Aorta (tissue), 5 donors: ENCODE measurements around the gene IFITM5. TPM values are rescaled to one million over a fixed set of nuclear protein-coding genes. Genes with fewer than 3 reads are reported as not detected.

Experiments
- ATAC-seq: fragments of 200-7000 bp; cut with Tn5 transposase; one replicate; pipeline ENCODE4 v1.9.1; 2022; ENCODE audit warnings: moderate library complexity; ENCODE audit not compliant: low FRiP score
- DNase-seq, 2 donors: peaks; one replicate each; pipeline ENCODE4 v3.0.0-alpha.2; 2020
- H3K27ac ChIP-seq, 2 donors: one replicate each; pipeline ENCODE4 v1.5.1; 2013; ENCODE audit warnings: low read length in 2 of 2, mild to moderate bottlenecking in 2 of 2, moderate library complexity in 2 of 2, control low read depth in 1 of 2, inconsistent platforms in 1 of 2, low read depth in 1 of 2
- H3K27me3 ChIP-seq, 2 donors: one replicate each; pipeline ENCODE4 v1.6.1; 2013; ENCODE audit warnings: control low read depth in 1 of 2, low read length in 1 of 2, mild to moderate bottlenecking in 1 of 2, moderate library complexity in 1 of 2; ENCODE audit not compliant: insufficient read depth in 2 of 2, control insufficient read depth in 1 of 2
- H3K36me3 ChIP-seq, 2 donors: one replicate each; pipeline ENCODE4 v1.6.1; 2013; ENCODE audit warnings: control low read depth in 1 of 2, low read length in 1 of 2, mild to moderate bottlenecking in 1 of 2; ENCODE audit not compliant: insufficient read depth in 2 of 2, control insufficient read depth in 1 of 2
- H3K4me1 ChIP-seq, 2 donors: one replicate each; pipeline ENCODE4 v1.6.1; 2013; ENCODE audit warnings: low read length in 2 of 2, control low read depth in 1 of 2, mild to moderate bottlenecking in 1 of 2, moderate library complexity in 1 of 2; ENCODE audit not compliant: insufficient read depth in 2 of 2, control insufficient read depth in 1 of 2
- H3K4me3 ChIP-seq, 2 donors: one replicate each; pipeline ENCODE4 v1.5.1; 2013; ENCODE audit warnings: low read length in 2 of 2, control low read depth in 1 of 2, mild to moderate bottlenecking in 1 of 2
- H3K9me3 ChIP-seq: one replicate; pipeline ENCODE4 v1.6.1; 2013; ENCODE audit warnings: mild to moderate bottlenecking, low read length; ENCODE audit not compliant: control insufficient read depth
- WGBS, 2 donors: extraction: QIAGEN DNeasy Blood & Tissue Kit; methylation state at CpG; one replicate each; pipeline ENCODE4 v1.1.7; 2013; 5-methylcytosine and 5-hydroxymethylcytosine counted together
- intact Hi-C, 2 donors: fragments of 100-400 bp; cut with DNase I; formaldehyde crosslinking; loops; one replicate each; pipeline versions ENCODE4 v1.14.2 to v1.15.0; 2022
- polyA plus RNA-seq, 2 donors: library from polyadenylated mRNA; stranded (reverse); fragments of 200-250 nt; gene quantifications; one replicate each; pipeline ENCODE4 v1.2.3, GENCODE V29; 2013
- total RNA-seq, 2 donors: library from RNA; stranded (reverse); fragmentation: NEBNext Ultra II Directional; extraction: Animal tissue kit (Norgen Biotek cat#: 25700); gene quantifications; one replicate each; pipeline ENCODE4 v1.2.1, GENCODE V29; 2021
- donor health status: healthy with polysubstance abuse.
- donor health status: Bipolar disorder and iron deficiency.
- donor health status: DM: no; HTN: no; CAD: no.
- donor health status: DM: no; HTN: no; CAD: no.
- donor health status: DM: yes; HTN: yes; CAD: no.

IFITM5 gene
- total and polyA plus RNA-seq, 4 donors: not detected

DNA sequence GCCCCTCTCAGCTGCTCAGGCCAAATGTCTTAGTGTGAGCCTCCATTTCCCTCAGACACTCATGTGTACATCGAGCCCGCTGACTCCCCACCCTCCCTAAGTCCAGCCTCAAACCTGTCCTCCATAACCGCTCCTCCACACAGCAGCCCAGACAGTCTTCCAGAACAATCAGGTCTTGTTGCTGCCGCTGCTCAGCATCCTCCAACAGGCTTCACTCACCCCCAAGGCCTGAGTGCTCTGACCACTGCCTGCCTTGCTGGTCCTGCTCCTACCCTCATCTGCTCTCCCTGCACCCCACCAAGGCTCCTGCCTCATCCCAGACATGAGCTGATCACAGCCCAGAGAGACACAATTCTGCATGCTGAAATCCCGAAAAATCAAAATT lies 45.4 kb downstream of the IFITM5 start:
- Histone ChIP-seq H3K4me3 (no peak overlapping the region), H3K27me3 (no peaks in the 10 kb centered on the region), H3K4me1 (no peaks in the 10 kb centered on the region), H3K36me3 (peaks cover 4 to 5% of the 10 kb centered on the region in 2 donors), H3K9me3 (no peaks in the 10 kb centered on the region), H3K27ac (no peak overlapping the region)
- WGBS, 2 donors: 88 to 89% methylated on average over 5 of the region's 5 CpGs
- DNase-seq: no peak
- intact Hi-C loops: loop anchor here in 1 of 2 donors (5.0 kb wide), 1 partner anchor 33 kb away; the partner anchor contains the start of gene PGGHG
- ATAC-seq: no peak

DNA sequence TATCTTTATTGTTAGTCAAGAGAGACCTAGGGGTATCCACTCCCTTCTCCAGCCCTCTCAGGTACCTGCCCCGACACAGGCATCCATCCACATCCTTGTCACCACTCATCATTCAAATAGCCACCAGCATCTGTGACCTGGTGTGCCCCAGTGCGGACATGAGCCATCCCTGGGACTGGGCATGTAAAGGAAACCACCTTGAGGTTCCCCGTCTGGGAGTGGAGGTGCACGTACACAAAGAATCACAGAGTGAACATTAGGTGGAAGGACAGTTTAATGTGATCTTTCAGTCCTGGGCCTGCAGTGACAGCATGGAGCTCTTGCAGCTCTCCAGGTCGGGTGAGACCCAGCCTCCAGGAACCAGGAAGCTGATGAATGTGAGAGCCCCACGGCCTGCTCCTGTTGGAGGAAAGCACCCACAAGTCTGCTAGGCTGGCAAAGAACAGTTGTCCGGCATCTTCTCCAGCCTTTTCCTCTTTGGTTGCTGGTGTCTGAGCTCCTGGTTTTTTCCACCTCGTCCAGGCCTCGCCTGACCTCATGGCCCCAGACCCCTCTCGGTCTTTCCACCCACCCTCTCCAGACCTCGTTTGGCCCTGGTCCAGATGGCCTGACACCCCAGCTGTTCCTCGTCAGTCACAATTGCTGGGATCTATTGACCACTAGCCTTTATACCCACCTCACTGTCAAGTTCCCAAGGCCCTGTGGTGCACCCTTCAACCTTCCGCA lies 46.0 kb downstream of the IFITM5 start:
- DNase-seq: no peak
- intact Hi-C loops: loop anchor here in 1 of 2 donors (5.0 kb wide), 1 partner anchor 34 kb away; the partner anchor contains the start of gene PGGHG
- H3K27me3 ChIP-seq: no peaks in the 10 kb centered on the region
- ATAC-seq: no peak
- no peaks in the 10 kb centered on the region for H3K4me1 ChIP-seq
- no peak overlapping the region for H3K27ac ChIP-seq
- no peak overlapping the region for H3K4me3 ChIP-seq
- H3K9me3 ChIP-seq: no peaks in the 10 kb centered on the region
- peaks cover 4 to 6% of the 10 kb centered on the region in 2 donors for H3K36me3 ChIP-seq
- WGBS, 2 donors: 63 to 66% methylated on average over 13 of the region's 13 CpGs

DNA sequence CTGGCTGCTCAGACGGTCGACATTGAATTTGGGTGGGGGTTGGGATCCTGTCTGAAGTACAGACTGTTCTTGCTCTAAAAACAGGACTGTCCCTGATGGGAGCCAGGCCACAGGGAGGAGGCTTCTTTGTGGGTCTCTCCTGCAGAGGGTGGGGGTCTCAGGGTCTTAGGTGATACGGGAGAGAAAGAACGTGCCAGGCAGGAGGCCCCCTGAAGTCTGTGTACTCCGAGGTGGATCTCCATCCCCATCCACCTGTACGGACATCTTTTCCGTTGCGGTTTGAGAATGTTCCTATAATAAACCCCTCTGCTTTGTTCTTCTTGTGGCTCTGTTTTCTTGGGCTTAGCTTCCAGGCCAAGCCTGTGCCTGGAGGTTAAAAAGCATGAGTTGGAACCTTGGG lies 46.7 kb downstream of the IFITM5 start:
- no peak for DNase-seq
- H3K27ac ChIP-seq: no peak overlapping the region
- peaks cover 4 to 6% of the 10 kb centered on the region in 2 donors for H3K36me3 ChIP-seq
- no peak overlapping the region for H3K4me3 ChIP-seq
- no peaks in the 10 kb centered on the region for H3K27me3 ChIP-seq
- no peak for ATAC-seq
- intact Hi-C loops: loop anchor here in 1 of 2 donors (5.0 kb wide), 1 partner anchor 35 kb away; the partner anchor contains the start of gene PGGHG
- 81 to 86% methylated on average over 8 of the region's 8 CpGs for WGBS, 2 donors
- H3K9me3 ChIP-seq: no peaks in the 10 kb centered on the region
- no peaks in the 10 kb centered on the region for H3K4me1 ChIP-seq

DNA sequence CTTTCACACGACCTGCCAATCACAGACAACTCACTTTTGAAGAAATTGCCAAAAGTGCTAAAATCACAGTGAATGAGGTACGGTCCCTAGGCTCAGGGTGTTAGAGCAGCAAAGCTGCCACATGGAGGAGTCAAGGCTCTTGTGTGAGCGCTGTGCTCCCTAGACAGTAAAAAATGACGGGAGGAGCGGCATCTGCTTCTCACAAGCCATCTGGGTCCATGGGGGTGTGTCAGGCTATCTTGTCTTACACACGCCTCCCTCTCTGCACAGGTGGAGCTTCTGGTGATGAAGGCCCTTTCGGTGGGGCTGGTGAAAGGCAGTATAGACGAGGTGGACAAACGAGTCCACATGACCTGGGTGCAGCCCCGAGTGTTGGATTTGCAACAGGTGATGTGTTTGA lies 47.8 kb downstream of the IFITM5 start:
- Histone ChIP-seq H3K36me3 (peaks cover 4 to 6% of the 10 kb centered on the region in 2 donors), H3K27me3 (no peaks in the 10 kb centered on the region), H3K4me3 (no peak overlapping the region), H3K4me1 (no peaks in the 10 kb centered on the region), H3K9me3 (no peaks in the 10 kb centered on the region), H3K27ac (no peak overlapping the region)
- DNase-seq: no peak
- WGBS, 2 donors: 68 to 70% methylated on average over 10 of the region's 10 CpGs
- no peak for ATAC-seq
- intact Hi-C loops: loop anchor here in 1 of 2 donors (1.0 to 5.0 kb wide), 2 partner anchors 36 to 111 kb away; partner anchors contain the start of gene PGGHG

DNA sequence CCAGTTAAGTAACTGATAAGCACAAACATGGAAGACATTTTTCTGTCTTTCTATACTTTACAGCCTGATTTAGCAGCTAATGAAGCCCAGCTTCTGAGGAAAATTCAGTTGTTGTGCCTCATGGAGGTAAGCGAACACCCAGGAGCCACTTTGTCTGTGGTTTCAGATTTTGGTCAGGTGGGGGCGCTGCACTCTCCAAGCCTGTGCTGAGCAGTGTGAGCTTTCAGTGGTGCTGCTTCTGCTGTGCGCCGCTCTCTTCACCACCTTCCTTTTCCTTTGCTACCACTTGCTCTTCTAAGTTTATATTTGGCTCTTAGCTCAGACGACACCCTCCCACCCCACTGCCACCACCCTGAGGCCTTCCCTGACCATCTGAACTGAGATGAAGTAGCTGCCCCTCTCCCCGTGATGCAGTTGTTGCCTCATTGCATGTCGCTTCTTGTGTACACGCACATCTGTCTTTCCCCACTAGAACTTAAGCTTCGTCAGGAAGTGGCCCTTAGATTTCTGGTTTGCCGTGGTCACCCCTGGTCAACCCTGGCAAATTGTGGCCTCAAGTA lies 48.5 kb downstream of the IFITM5 start:
- intact Hi-C loops: loop anchor here in 1 of 2 donors (1.0 to 5.0 kb wide), 2 partner anchors 36 to 111 kb away; partner anchors contain the start of gene PGGHG
- Histone ChIP-seq H3K4me3 (no peak overlapping the region), H3K9me3 (no peaks in the 10 kb centered on the region), H3K27ac (peak overlapping the region in 1 of 2 donors; percentile 13), H3K36me3 (peaks cover 4 to 6% of the 10 kb centered on the region in 2 donors), H3K27me3 (no peaks in the 10 kb centered on the region), H3K4me1 (no peaks in the 10 kb centered on the region)
- ATAC-seq (peak; percentile 69), DNase-seq (peak; percentile 77 to 85)
- 72 to 74% methylated on average over 10 of the region's 10 CpGs for WGBS, 2 donors

DNA sequence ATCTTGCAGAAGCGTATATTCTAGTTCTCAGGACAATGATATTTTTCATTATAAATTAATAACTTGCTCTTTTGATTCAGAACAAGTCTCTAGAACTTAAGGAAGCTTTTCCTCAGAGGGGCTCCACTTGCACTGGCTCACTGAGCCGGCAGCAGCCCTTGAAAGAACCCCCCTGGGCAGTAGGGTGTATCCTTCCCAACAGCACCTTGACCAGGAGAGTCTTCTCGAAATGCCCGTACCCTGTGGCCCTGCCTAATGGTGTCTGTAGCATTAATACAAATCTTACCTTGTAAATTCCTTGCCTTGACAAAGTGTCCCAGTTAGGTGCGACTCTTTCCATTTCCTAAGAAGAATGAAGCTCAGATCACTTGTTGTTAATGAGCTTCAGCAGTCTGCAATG lies 49.1 kb downstream of the IFITM5 start:
- Histone ChIP-seq H3K27me3 (no peaks in the 10 kb centered on the region), H3K4me3 (no peak overlapping the region), H3K4me1 (no peaks in the 10 kb centered on the region), H3K27ac (no peak overlapping the region), H3K9me3 (no peaks in the 10 kb centered on the region), H3K36me3 (peaks cover 4 to 8% of the 10 kb centered on the region in 2 donors)
- intact Hi-C loops: loop anchor here in 1 of 2 donors (5.0 kb wide), 1 partner anchor 37 kb away; the partner anchor contains the start of gene PGGHG
- DNase-seq: no peak
- WGBS, 2 donors: 85 to 92% methylated on average over 5 of the region's 5 CpGs
- no peak for ATAC-seq

DNA sequence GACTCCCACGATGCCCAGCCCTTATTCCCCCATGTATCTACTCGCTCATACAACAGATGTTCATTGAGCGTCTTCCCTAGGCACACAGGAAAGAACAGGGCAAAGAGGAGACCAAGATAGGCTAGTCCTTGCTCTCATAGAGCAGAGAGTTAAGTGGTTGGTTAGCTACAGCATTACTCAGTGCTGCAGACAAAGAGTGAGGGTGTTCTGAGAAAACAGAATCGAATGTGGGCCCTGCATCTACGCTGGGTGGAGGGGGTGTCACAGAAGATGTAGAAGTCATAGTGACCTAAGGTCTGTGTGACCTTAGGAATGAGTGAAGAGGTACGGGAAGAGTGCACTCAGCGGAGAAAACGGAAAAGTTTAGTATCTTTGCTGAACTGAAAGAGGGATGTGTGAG lies 50.3 kb downstream of the IFITM5 start:
- no peak overlapping the region for H3K4me3 ChIP-seq
- WGBS, 2 donors: 75 to 78% methylated on average over 8 of the region's 8 CpGs
- intact Hi-C loops: no loop called here
- ATAC-seq (no peak), DNase-seq (no peak)
- peaks cover 4 to 10% of the 10 kb centered on the region in 2 donors for H3K36me3 ChIP-seq
- no peaks in the 10 kb centered on the region for H3K27me3 ChIP-seq
- no peak overlapping the region for H3K27ac ChIP-seq
- no peaks in the 10 kb centered on the region for H3K9me3 ChIP-seq
- no peaks in the 10 kb centered on the region for H3K4me1 ChIP-seq
